A673 (cell line): ENCODE measurements around the gene SACS. TPM values are rescaled to one million over a fixed set of nuclear protein-coding genes. Genes with fewer than 3 reads are reported as not detected.

Source experiments
- BruUV-seq: library from RNA; stranded (reverse); fragments of 400-500 nt; replicated peaks from 2 replicates; lab custom pipeline; 2021; lab: Mats Ljungman, UMichigan
- CTCF ChIA-PET: fragments of 300-600 bp; sonication (Branson Sonifier 250); formaldehyde crosslinking; loops from one replicate; lab custom pipeline; 2022; ENCODE audit warnings: antibody characterized with exemption; lab: Charles Lee
- POLR2A ChIA-PET: fragments of 300-600 bp; sonication (Branson Sonifier 250); formaldehyde crosslinking; loops from one replicate; lab custom pipeline; 2022; ENCODE audit warnings: antibody characterized with exemption; ENCODE audit not compliant: low non-redundant PET; lab: Charles Lee
- DNase-seq: peaks from one replicate; pipeline ENCODE4 v3.0.0-alpha.2; 2015; ENCODE audit warnings: low spot score
- H3K27ac ChIP-seq: fragments of 200-600 bp; sonication (generic); 2 replicates; pipeline ENCODE4 v1.5.1; 2016; ENCODE audit warnings: mixed run types, low read depth, mild to moderate bottlenecking, mixed read lengths, antibody characterized with exemption, low read length; ENCODE audit not compliant: poor library complexity, severe bottlenecking
- H3K27me3 ChIP-seq: fragments of 200-600 bp; sonication (generic); replicated peaks from 2 replicates; pipeline ENCODE4 v1.6.1; 2017; ENCODE audit warnings: mixed run types, low read depth, mild to moderate bottlenecking, mixed read lengths, antibody characterized with exemption, low read length; ENCODE audit not compliant: insufficient read depth, poor library complexity
- H3K36me3 ChIP-seq: fragments of 200-600 bp; sonication (generic); 2 replicates; pipeline ENCODE4 v1.6.1; 2016; ENCODE audit warnings: mixed run types, mild to moderate bottlenecking, mixed read lengths, antibody characterized with exemption, low read length; ENCODE audit not compliant: insufficient read depth, poor library complexity, severe bottlenecking
- H3K4me1 ChIP-seq: fragments of 200-600 bp; sonication (generic); 2 replicates; pipeline ENCODE4 v1.6.1; 2017; ENCODE audit warnings: mixed run types, mild to moderate bottlenecking, mixed read lengths, antibody characterized with exemption, low read length; ENCODE audit not compliant: insufficient read depth, poor library complexity, severe bottlenecking
- H3K4me3 ChIP-seq: fragments of 200-600 bp; sonication (generic); 2 replicates; pipeline ENCODE4 v1.5.1; 2016; ENCODE audit warnings: low read depth, mixed run types, mild to moderate bottlenecking, mixed read lengths, low read length; ENCODE audit not compliant: poor library complexity, severe bottlenecking
- H3K9me3 ChIP-seq: fragments of 200-600 bp; sonication (generic); 2 replicates; pipeline ENCODE4 v1.6.1; 2016; ENCODE audit warnings: mixed run types, low read depth, mild to moderate bottlenecking, mixed read lengths, antibody characterized with exemption, low read length; ENCODE audit not compliant: poor library complexity, severe bottlenecking
- EZH2 ChIP-seq: fragments of 200-600 bp; sonication (generic); IDR thresholded peaks from 2 replicates; pipeline ENCODE4 v1.6.1; 2017; ENCODE audit warnings: borderline replicate concordance, low read depth, mild to moderate bottlenecking, mixed read lengths, antibody characterized with exemption, low read length; ENCODE audit not compliant: poor library complexity, severe bottlenecking
- intact Hi-C: fragments of 100-400 bp; cut with micrococcal nuclease; formaldehyde crosslinking; loops from one replicate; pipeline ENCODE4 v1.10.0; 2022; ENCODE audit not compliant: unreplicated experiment
- total RNA-seq: library from RNA; stranded (reverse); gene quantifications from 2 replicates; pipeline ENCODE4 v1.2.3, GENCODE V29; 2021
- TF ChIP-seq, protein P1 (sequence below): fragments of 300-800, 200-600 bp; sonication (generic); conservative IDR thresholded peaks from 2 replicates; pipeline ENCODE4 v1.5.1; 2017; ENCODE audit warnings: low read depth, mild to moderate bottlenecking, antibody characterized with exemption, low read length, moderate library complexity, mixed read lengths

SACS gene
- total RNA-seq, 1 experiment from 2014 or later: 35.9 TPM

DNA sequence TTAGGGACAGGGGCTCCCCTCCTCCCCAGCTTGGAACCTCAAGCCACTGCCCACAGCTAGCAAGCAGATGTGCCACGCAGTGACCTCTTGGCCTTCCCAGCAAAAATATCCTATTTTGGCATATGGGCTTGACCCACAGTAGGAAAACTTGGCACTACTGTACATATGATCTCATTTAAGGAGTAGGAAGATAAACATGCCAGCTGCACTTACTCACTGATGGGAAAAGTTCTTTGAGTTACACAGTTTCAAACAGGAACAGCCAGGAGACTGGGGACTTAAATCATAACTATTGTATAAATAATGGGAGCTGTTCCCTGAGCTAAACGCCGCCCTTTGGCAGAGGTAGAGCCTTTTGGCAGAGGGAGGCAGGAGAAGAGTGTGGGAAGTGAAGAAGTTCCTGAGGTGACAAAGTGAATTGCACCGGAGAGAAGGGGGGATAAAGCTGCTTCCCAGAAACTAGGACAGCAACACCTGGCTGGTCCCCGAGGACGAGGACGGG lies 6.1 kb downstream of the SACS start:
- no peak overlapping the region for H3K27ac ChIP-seq

GRCh38 chr13:23421596-23421995 lies 11.9 kb downstream of the SACS start:
- H3K27me3 ChIP-seq: no peaks in the 10 kb centered on the region
- ChIA-PET CTCF (no interaction called here), POLR2A (no interaction called here)
- no peak overlapping the region for H3K27ac ChIP-seq
- intact Hi-C loops: no loop called here
- no TSS peak for BruUV-seq
- TF ChIP-seq, protein P1, sequence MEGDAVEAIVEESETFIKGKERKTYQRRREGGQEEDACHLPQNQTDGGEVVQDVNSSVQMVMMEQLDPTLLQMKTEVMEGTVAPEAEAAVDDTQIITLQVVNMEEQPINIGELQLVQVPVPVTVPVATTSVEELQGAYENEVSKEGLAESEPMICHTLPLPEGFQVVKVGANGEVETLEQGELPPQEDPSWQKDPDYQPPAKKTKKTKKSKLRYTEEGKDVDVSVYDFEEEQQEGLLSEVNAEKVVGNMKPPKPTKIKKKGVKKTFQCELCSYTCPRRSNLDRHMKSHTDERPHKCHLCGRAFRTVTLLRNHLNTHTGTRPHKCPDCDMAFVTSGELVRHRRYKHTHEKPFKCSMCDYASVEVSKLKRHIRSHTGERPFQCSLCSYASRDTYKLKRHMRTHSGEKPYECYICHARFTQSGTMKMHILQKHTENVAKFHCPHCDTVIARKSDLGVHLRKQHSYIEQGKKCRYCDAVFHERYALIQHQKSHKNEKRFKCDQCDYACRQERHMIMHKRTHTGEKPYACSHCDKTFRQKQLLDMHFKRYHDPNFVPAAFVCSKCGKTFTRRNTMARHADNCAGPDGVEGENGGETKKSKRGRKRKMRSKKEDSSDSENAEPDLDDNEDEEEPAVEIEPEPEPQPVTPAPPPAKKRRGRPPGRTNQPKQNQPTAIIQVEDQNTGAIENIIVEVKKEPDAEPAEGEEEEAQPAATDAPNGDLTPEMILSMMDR: no peak
- no peak for TF ChIP-seq EZH2
- no peak for DNase-seq
- H3K4me1 ChIP-seq: no peaks in the 10 kb centered on the region
- H3K36me3 ChIP-seq: no peaks in the 10 kb centered on the region
- no peaks in the 10 kb centered on the region for H3K9me3 ChIP-seq
- H3K4me3 ChIP-seq: no peak overlapping the region

More for the DNA sequence above, 6.1 kb downstream of the SACS start:
- BruUV-seq: no TSS peak
- POLR2A ChIA-PET: no interaction called here
- no peaks in the 10 kb centered on the region for H3K4me1 ChIP-seq
- CTCF ChIA-PET: no interaction called here
- no peak for DNase-seq
- intact Hi-C loops: no loop called here
- H3K36me3 ChIP-seq: no peaks in the 10 kb centered on the region
- no peak overlapping the region for H3K4me3 ChIP-seq
- no peak for TF ChIP-seq EZH2
- TF ChIP-seq, protein P1: no peak
- H3K27me3 ChIP-seq: no peaks in the 10 kb centered on the region
- no peaks in the 10 kb centered on the region for H3K9me3 ChIP-seq

- no peak overlapping the region for H3K4me3 ChIP-seq
- intact Hi-C loops: no loop called here
- no peaks in the 10 kb centered on the region for H3K36me3 ChIP-seq
- no peak for DNase-seq
- H3K27me3 ChIP-seq: no peaks in the 10 kb centered on the region
- ChIA-PET CTCF (no interaction called here), POLR2A (no interaction called here)
- H3K9me3 ChIP-seq: no peaks in the 10 kb centered on the region
- BruUV-seq: no TSS peak
- H3K4me1 ChIP-seq: no peaks in the 10 kb centered on the region
- no peak for TF ChIP-seq EZH2
- TF ChIP-seq, protein P1: no peak
- no peak overlapping the region for H3K27ac ChIP-seq
Measured at GRCh38 chr13:23418776-23419683, 14.5 kb downstream of the SACS start.
